Upper lobe of left lung (tissue), 4 donors: ENCODE data around the gene PAK4.

ENCODE experiments used
- CTCF ChIP-seq, 6 experiments: fragments of 450-650 bp in 4 of 6; fragments of 200-600 bp in 2 of 6; sonication (generic) in 2 of 6; IDR thresholded peaks; one replicate each; pipeline ENCODE4 v1.5.1; 2016 to 2019; ENCODE audit warnings: antibody characterized with exemption in 6 of 6
- EP300 ChIP-seq, 4 donors: sonication (generic); formaldehyde crosslinking; IDR thresholded peaks; one replicate each; pipeline ENCODE4 v1.5.1; 2017; ENCODE audit warnings: antibody characterized with exemption in 4 of 4, control low read depth in 2 of 4
- POLR2A ChIP-seq, 4 donors: fragments of 450-650 bp; IDR thresholded peaks; one replicate each; pipeline ENCODE4 v1.5.1; 2016 to 2017; ENCODE audit warnings: antibody characterized with exemption in 4 of 4, mild to moderate bottlenecking in 2 of 4
- POLR2AphosphoS5 ChIP-seq, 2 donors: sonication (generic); formaldehyde crosslinking; IDR thresholded peaks; one replicate each; pipeline ENCODE4 v1.5.1; 2017; ENCODE audit warnings: antibody characterized with exemption in 2 of 2

- TF ChIP-seq CTCF (IDR thresholded peaks at IDR 0.05), result no peak
- no peak for TF ChIP-seq POLR2AphosphoS5 (IDR thresholded peaks at IDR 0.05)
- TF ChIP-seq POLR2A (IDR thresholded peaks at IDR 0.05), result no peak
- no peak for TF ChIP-seq EP300 (IDR thresholded peaks at IDR 0.05)
Observed at GRCh38 chr19:39208175-39208795, 82.7 kb downstream of the PAK4 start.
